Skeletal muscle tissue (tissue), 4 donors: Measurements from ENCODE around the gene FANCI. TPM values are rescaled to one million over a fixed set of nuclear protein-coding genes. Genes with fewer than 3 reads are reported as not detected.

Source experiments
- H3K27ac ChIP-seq: one replicate; pipeline ENCODE4 v1.7.0; 2013; ENCODE audit warnings: mild to moderate bottlenecking, low read depth, low read length, inconsistent platforms
- H3K27me3 ChIP-seq, 3 donors: one replicate each; pipeline ENCODE4 v1.7.0; 2013; ENCODE audit warnings: low read length in 3 of 3; ENCODE audit not compliant: control insufficient read depth in 3 of 3, insufficient read depth in 3 of 3
- H3K36me3 ChIP-seq, 3 donors: one replicate each; pipeline ENCODE4 v1.7.0; 2013; ENCODE audit warnings: low read length in 3 of 3; ENCODE audit not compliant: control insufficient read depth in 3 of 3, insufficient read depth in 3 of 3
- H3K4me1 ChIP-seq, 3 donors: one replicate each; pipeline ENCODE4 v1.7.0; 2013; ENCODE audit warnings: low read length in 3 of 3, mild to moderate bottlenecking in 3 of 3; ENCODE audit not compliant: control insufficient read depth in 3 of 3, insufficient read depth in 3 of 3
- H3K4me3 ChIP-seq, 3 donors: one replicate each; pipeline ENCODE4 v1.7.0; 2013; ENCODE audit warnings: low read length in 3 of 3
- H3K9ac ChIP-seq, 3 donors: one replicate each; pipeline ENCODE4 v1.7.0; 2013; ENCODE audit warnings: low read length in 3 of 3, mild to moderate bottlenecking in 3 of 3, moderate library complexity in 2 of 3, low read depth in 1 of 3
- H3K9me3 ChIP-seq, 3 donors: one replicate each; pipeline ENCODE4 v1.7.0; 2013; ENCODE audit warnings: low read length in 3 of 3; ENCODE audit not compliant: control insufficient read depth in 3 of 3
- total RNA-seq: library from RNA; depleted of rRNA; stranded (reverse); fragments of >200 nt; gene quantifications from one replicate; pipeline ENCODE4 v1.2.3, GENCODE V29; 2014
- donor health status: Osteomylitis.

Gene FANCI
- total RNA-seq, 1 donor from 2014 or later: 12.0 TPM

GRCh38 chr15:89327113-89327512 lies 83.3 kb downstream of the FANCI start:
- no peak overlapping the region for H3K9ac ChIP-seq
- no peak overlapping the region for H3K27ac ChIP-seq
- H3K4me3 ChIP-seq: no peak overlapping the region
- peaks cover 93 to 99% (median 93%) of the 10 kb centered on the region in 3 donors for H3K36me3 ChIP-seq
- no peaks in the 10 kb centered on the region for H3K9me3 ChIP-seq
- peaks cover 17 to 31% (median 22%) of the 10 kb centered on the region in 3 donors for H3K4me1 ChIP-seq
- no peaks in the 10 kb centered on the region for H3K27me3 ChIP-seq

- no peaks in the 10 kb centered on the region for H3K27me3 ChIP-seq
- H3K36me3 ChIP-seq: peaks cover 84 to 94% (median 86%) of the 10 kb centered on the region in 3 donors
- no peaks in the 10 kb centered on the region for H3K9me3 ChIP-seq
- H3K4me1 ChIP-seq: peaks cover 27 to 44% (median 31%) of the 10 kb centered on the region in 3 donors
- H3K4me3 ChIP-seq: no peak overlapping the region
- H3K9ac ChIP-seq: no peak overlapping the region
- no peak overlapping the region for H3K27ac ChIP-seq
Observed at GRCh38 chr15:89328398-89329254, 84.8 kb downstream of the FANCI start.

DNA sequence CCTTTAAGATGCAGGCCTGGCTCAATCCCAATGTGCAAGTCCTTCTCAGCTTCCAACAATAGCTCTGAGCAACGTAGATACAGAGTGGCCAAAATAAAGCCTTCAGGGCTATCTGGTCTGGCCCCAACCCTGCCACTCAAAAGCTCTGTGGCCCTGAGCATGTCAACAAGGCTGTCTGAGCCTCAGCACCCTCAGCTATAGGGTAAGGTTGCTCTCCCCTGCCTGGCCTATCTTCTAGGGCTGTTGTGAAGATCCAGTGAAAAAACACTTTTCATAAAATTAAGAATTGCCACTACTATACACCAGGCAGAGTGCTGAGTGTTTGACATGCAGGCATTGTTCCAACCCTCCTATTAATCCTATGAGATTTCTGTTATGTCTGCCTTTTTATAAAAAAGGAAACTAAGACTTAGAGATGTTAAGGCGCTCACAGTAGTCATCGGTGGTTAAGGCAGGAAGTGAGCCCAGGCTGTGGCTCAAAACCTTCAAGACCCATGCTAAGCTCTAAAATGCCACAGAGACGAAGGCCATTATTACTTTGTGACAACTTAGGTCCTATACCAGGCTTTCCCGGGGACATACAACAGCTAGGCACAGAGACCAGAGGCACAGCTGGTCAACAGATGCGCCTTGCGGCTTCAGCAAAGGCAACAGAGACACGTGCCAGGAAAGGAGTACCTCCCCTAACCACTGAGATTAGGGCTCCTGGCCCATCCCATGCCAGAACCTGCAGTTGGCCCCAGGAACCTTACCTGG lies 85.7 kb downstream of the FANCI start:
- peaks cover 75 to 85% (median 77%) of the 10 kb centered on the region in 3 donors for H3K36me3 ChIP-seq
- H3K9me3 ChIP-seq: no peaks in the 10 kb centered on the region
- peak overlapping the region in 1 of 3 donors; percentile 6 for H3K4me3 ChIP-seq
- H3K4me1 ChIP-seq: peaks cover 30 to 50% (median 35%) of the 10 kb centered on the region in 3 donors
- H3K9ac ChIP-seq: peak overlapping the region in 1 of 3 donors; percentile 33
- H3K27ac ChIP-seq: no peak overlapping the region
- H3K27me3 ChIP-seq: no peaks in the 10 kb centered on the region

GRCh38 chr15:89330119-89330518 lies 86.3 kb downstream of the FANCI start:
- H3K27me3 ChIP-seq: no peaks in the 10 kb centered on the region

DNA sequence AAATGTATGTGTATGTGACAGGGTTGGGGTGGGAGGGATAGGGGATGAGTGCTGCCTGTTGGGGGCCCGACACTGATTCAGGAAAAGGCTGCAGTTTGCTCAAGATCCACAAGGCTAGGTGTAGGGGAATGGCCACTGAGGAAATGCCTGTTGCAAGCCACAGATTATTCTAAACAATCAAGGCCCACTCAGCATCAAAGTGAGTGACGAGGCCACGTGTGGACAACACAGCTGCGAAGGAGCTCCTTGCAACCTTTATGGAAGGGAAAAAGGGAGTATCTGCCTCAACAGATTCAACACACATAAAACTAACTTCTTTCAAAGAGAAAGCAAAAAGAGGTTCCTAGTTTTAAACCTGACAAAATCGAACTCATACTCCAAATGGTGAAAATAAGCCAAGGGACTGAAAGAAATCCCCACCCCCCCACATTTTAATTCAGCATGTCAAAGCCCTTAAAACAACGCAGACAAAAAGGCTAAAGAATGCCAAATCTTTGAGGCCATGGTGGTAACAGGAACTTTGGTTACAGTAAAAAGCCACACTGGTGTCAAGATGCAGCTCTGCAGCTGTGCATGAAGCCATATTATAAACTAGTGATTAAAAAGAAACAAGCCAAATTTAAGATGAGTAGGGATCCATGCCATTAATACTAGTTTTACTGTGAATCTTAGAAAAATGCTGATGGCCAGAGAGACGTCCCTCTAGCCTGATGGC lies 87.3 kb downstream of the FANCI start:
- Histone ChIP-seq H3K4me3 (no peak overlapping the region), H3K36me3 (peaks cover 62 to 69% (median 64%) of the 10 kb centered on the region in 3 donors), H3K4me1 (peaks cover 39 to 58% (median 44%) of the 10 kb centered on the region in 3 donors), H3K9ac (no peak overlapping the region), H3K27me3 (no peaks in the 10 kb centered on the region), H3K9me3 (no peaks in the 10 kb centered on the region), H3K27ac (no peak overlapping the region)

More at GRCh38 chr15:89330119-89330518, 86.3 kb downstream of the FANCI start:
- Histone ChIP-seq H3K36me3 (peaks cover 71 to 79% (median 73%) of the 10 kb centered on the region in 3 donors), H3K9me3 (no peaks in the 10 kb centered on the region), H3K4me1 (peaks cover 31 to 51% (median 37%) of the 10 kb centered on the region in 3 donors), H3K4me3 (peak overlapping the region in 1 of 3 donors; percentile 6), H3K9ac (no peak overlapping the region), H3K27ac (no peak overlapping the region)

DNA sequence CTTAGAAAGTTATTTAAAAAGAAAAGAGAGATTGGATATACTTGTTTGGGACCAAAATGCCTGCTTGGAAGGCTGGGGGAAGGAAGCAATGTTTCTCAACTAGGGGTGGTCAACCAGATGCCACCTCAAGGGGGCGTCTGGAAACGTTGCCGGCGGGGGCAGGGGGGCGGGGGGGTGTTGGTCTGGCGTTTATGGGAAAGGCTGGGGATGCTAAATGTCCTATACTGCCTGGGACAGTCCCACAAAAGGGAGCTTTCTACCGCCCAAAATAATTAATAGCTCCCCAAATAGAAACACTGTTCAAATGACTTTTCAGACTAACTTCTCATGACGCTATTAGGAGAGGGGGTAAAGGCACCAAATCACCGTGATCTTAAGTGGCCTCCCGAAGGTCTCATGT lies 88.7 kb downstream of the FANCI start:
- H3K4me1 ChIP-seq: peaks cover 39 to 58% (median 44%) of the 10 kb centered on the region in 3 donors
- peaks cover 48 to 55% (median 50%) of the 10 kb centered on the region in 3 donors for H3K36me3 ChIP-seq

DNA sequence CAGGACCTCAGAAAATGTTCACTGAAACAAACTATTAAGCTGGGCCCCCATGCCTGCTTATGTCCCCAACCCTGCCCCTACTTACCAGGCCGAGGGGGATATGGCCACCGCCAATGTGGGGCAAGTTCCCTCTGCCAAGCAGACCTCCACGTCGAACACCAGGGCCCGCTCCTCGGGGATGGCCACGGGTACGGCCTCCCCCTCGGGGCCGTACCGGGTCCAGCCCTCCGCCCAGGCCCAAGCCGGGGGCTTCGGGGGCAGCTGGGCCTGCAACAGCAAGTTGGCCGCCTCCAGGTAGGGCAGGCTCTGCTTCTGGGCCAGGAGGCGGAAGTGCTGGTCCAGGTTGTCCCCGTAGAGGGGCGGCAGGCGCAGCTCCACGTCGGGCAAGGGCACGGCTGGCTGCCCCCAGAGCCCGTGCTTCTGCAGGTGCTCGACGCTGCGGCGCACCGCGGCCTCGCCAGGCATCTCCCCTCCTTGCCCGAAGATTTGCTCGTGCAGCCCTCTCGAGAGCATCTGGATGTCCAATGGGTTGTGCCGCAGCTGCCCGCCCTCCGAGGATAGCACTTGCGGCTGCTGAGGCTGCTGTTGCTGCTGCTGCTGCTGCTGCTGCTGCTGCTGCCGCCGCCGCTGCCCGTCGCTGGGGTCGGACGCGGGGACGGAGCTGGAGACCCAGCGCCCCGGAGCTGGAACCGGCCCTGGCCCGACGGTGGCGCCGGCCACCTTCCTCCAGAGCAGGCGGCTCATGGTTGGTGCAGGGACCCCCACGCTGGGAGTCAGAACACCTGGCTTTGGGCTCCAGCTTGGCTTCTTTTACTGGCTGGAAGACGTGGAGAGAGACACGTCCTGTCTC lies 89.5 kb downstream of the FANCI start:
- no peak overlapping the region for H3K27ac ChIP-seq
- peak overlapping the region; percentile 81 to 90 (median 87) for H3K9ac ChIP-seq
- peak overlapping the region; percentile 85 to 88 (median 87) for H3K4me3 ChIP-seq
- peaks cover 40 to 47% (median 45%) of the 10 kb centered on the region in 3 donors for H3K36me3 ChIP-seq
- H3K9me3 ChIP-seq: no peaks in the 10 kb centered on the region
- H3K27me3 ChIP-seq: no peaks in the 10 kb centered on the region
- peaks cover 39 to 61% (median 45%) of the 10 kb centered on the region in 3 donors for H3K4me1 ChIP-seq

More for the DNA sequence above, 88.7 kb downstream of the FANCI start:
- Histone ChIP-seq H3K27me3 (no peaks in the 10 kb centered on the region), H3K4me3 (peak overlapping the region in 2 of 3 donors; percentile 10 to 22), H3K27ac (no peak overlapping the region), H3K9me3 (no peaks in the 10 kb centered on the region), H3K9ac (no peak overlapping the region)

DNA sequence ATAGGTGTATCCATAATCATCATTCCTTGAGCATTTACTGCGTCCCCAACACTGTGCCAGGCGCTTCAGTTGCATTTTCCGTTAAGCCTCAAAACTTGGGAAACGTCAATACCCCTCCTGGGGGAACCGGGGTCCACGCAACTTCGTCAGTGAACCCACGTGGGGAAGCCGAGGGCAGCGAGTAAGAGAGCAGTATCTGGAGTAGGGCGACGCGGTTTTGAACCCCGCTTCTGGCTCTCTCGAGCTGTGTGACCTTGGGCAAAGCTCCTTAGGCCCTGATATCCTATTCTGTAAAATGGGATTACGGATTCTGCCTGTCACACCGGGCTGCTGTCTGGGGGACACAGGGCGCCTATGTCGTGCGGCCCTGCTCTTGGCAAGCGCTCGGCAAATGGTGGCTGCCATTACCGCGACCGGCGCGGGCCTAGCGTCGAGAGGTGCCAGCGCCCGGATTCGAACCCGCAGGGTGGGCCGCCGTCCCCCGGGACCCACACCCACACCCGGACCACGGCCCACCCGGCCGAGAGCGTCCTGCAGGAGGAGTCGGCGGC lies 90.3 kb downstream of the FANCI start:
- Histone ChIP-seq H3K9me3 (no peaks in the 10 kb centered on the region), H3K4me3 (peak overlapping the region; percentile 85 to 88 (median 87)), H3K27ac (peak overlapping the region; percentile 78), H3K9ac (peak overlapping the region; percentile 81 to 90 (median 87)), H3K4me1 (peaks cover 39 to 58% (median 45%) of the 10 kb centered on the region in 3 donors), H3K27me3 (no peaks in the 10 kb centered on the region), H3K36me3 (peaks cover 32 to 39% (median 37%) of the 10 kb centered on the region in 3 donors)
